GM12878 (cell line): ENCODE data around the gene SLC25A15. TPM values are rescaled to one million over a fixed set of nuclear protein-coding genes. Genes with fewer than 3 reads are reported as not detected.

Experiments used
- ATAC-seq: fragments of 200-7000 bp; cut with Tn5 transposase; 3 replicates; pipeline ENCODE4 v1.9.1; 2020; ENCODE audit warnings: mild to moderate bottlenecking, moderate library complexity
- BruUV-seq: library from RNA; stranded (reverse); fragments of 400-500 nt; replicated peaks from 2 replicates; lab custom pipeline; 2021; lab: Mats Ljungman, UMichigan
- CTCF ChIA-PET: fragments of 300-600 bp; sonication (Branson Sonifier 250); formaldehyde crosslinking; extraction: SDS; loops from one replicate; lab custom pipeline; 2021; ENCODE audit warnings: inconsistent platforms; lab: Yijun Ruan, JAX
- POLR2A ChIA-PET: fragments of 350-600 bp; formaldehyde crosslinking; extraction: SDS; loops from one replicate; lab custom pipeline; 2021; ENCODE audit warnings: inconsistent platforms; lab: Charles Lee
- RAD21 ChIA-PET: fragments of 300-600 bp; sonication (Branson Sonifier 250); formaldehyde crosslinking; loops from one replicate; lab custom pipeline; 2023; ENCODE audit warnings: antibody characterized with exemption; ENCODE audit not compliant: unreplicated experiment; lab: Charles Lee
- SMC1A ChIA-PET: fragments of 300-600 bp; sonication (Branson Sonifier 250); formaldehyde crosslinking; loops from one replicate; lab custom pipeline; 2023; ENCODE audit not compliant: unreplicated experiment, uncharacterized antibody; lab: Charles Lee
- DNase-seq: peaks from one replicate; pipeline ENCODE4 v3.0.0-alpha.2; 2011; ENCODE audit warnings: low read depth, low spot score
- FAIRE-seq: peaks from 3 replicates; lab custom pipeline; 2011; peaks lifted over from hg19 to GRCh38; lab: Jason Lieb, UNC
- H2AFZ ChIP-seq: 2 replicates; pipeline ENCODE4 v1.6.0; 2011; ENCODE audit warnings: low read depth, low read length, control low read depth; ENCODE audit not compliant: control insufficient read depth
- H3K27ac ChIP-seq: 2 replicates; pipeline ENCODE4 v1.5.1; 2011; ENCODE audit warnings: control low read depth; ENCODE audit not compliant: control insufficient read depth, insufficient read depth
- H3K27me3 ChIP-seq, 2 experiments: replicated peaks in 1 of 2; 2 replicates each; pipeline versions ENCODE4 v1.6.0 to v1.6.1; 2011; ENCODE audit warnings: low read length in 1 of 2; ENCODE audit not compliant: control insufficient read depth in 2 of 2, insufficient read depth in 2 of 2
- H3K36me3 ChIP-seq, 2 experiments: 2 replicates each; pipeline ENCODE4 v1.5.1; 2011; ENCODE audit warnings: low read length in 1 of 2; ENCODE audit not compliant: control insufficient read depth in 2 of 2, insufficient read depth in 2 of 2
- H3K4me1 ChIP-seq: 2 replicates; pipeline ENCODE4 v1.6.1; 2011; ENCODE audit warnings: mild to moderate bottlenecking, low read length, moderate library complexity, mixed read lengths; ENCODE audit not compliant: control insufficient read depth, insufficient read depth
- H3K4me2 ChIP-seq: 2 replicates; pipeline ENCODE4 v1.6.0; 2011; ENCODE audit warnings: control low read depth; ENCODE audit not compliant: control insufficient read depth, insufficient read depth
- H3K4me3 ChIP-seq: fragments of 200-600 bp; sonication (generic); 2 replicates; pipeline ENCODE4 v1.5.1; 2016
- H3K79me2 ChIP-seq: 2 replicates; pipeline ENCODE4 v1.6.0; 2011; ENCODE audit warnings: low read length; ENCODE audit not compliant: control insufficient read depth, insufficient read depth
- H3K9ac ChIP-seq: 2 replicates; pipeline ENCODE4 v1.8.0; 2011; ENCODE audit warnings: low read length, control low read depth, mixed read lengths; ENCODE audit not compliant: control insufficient read depth, insufficient read depth
- H3K9me3 ChIP-seq: replicated peaks from 3 replicates; pipeline ENCODE4 v1.5.1; 2011; ENCODE audit warnings: mild to moderate bottlenecking, low read length; ENCODE audit not compliant: control insufficient read depth, insufficient read depth
- H4K20me1 ChIP-seq: 2 replicates; pipeline ENCODE4 v1.6.0; 2011; ENCODE audit not compliant: control insufficient read depth, insufficient read depth
- ATF7 ChIP-seq: fragments of 450-650 bp; IDR thresholded peaks from 2 replicates; pipeline ENCODE4 v1.6.1; 2016; ENCODE audit warnings: low read depth, mild to moderate bottlenecking
- BCL11A ChIP-seq: IDR thresholded peaks from 2 replicates; pipeline ENCODE4 v1.6.1; 2011; ENCODE audit warnings: low read depth, low read length
- BMI1 ChIP-seq: fragments of 450-650 bp; IDR thresholded peaks from 2 replicates; pipeline ENCODE4 v1.6.1; 2016; ENCODE audit warnings: mild to moderate bottlenecking, moderate library complexity, borderline replicate concordance
- CHD2 ChIP-seq: IDR thresholded peaks from 2 replicates; pipeline ENCODE4 v1.6.1; 2011; ENCODE audit warnings: low read depth, low read length, improper control_type of control experiment, borderline replicate concordance
- EGR1 ChIP-seq, 2 experiments: IDR thresholded peaks; 1 replicate in 1 of 2; 2 replicates in 1 of 2; pipeline ENCODE4 v1.6.1; 2011 to 2012; ENCODE audit warnings: low read depth in 2 of 2, low read length in 2 of 2, borderline replicate concordance in 1 of 2, mild to moderate bottlenecking in 1 of 2, moderate library complexity in 1 of 2
- EP300 ChIP-seq, 2 experiments: fragments of 150-350 bp in 1 of 2; IDR thresholded peaks; 2 replicates each; pipeline ENCODE4 v1.6.1; 2011 to 2012; ENCODE audit warnings: low read depth in 2 of 2, low read length in 2 of 2, borderline replicate concordance in 1 of 2, improper control_type of control experiment in 1 of 2, inconsistent platforms in 1 of 2; ENCODE audit not compliant: control insufficient read depth in 1 of 2
- ESRRA ChIP-seq: IDR thresholded peaks from 2 replicates; pipeline ENCODE4 v1.6.1; 2012; ENCODE audit warnings: mild to moderate bottlenecking, low read length, improper control_type of control experiment
- JUND ChIP-seq: IDR thresholded peaks from 2 replicates; pipeline ENCODE4 v1.6.1; 2012; ENCODE audit warnings: low read depth, mild to moderate bottlenecking, low read length, improper control_type of control experiment, moderate library complexity
- MTA2 ChIP-seq: fragments of 450-650 bp; IDR thresholded peaks from 2 replicates; pipeline ENCODE4 v1.6.1; 2016; ENCODE audit warnings: low read depth, mild to moderate bottlenecking, moderate library complexity
- NFIC ChIP-seq: IDR thresholded peaks from 2 replicates; pipeline ENCODE4 v1.6.1; 2012; ENCODE audit warnings: low read depth, mild to moderate bottlenecking, inconsistent platforms, low read length, moderate library complexity
- NR2F1 ChIP-seq: fragments of 450-650 bp; conservative IDR thresholded peaks from 2 replicates; pipeline ENCODE4 v1.6.1; 2017; ENCODE audit warnings: mild to moderate bottlenecking
- PAX5 ChIP-seq: IDR thresholded peaks from 2 replicates; pipeline ENCODE4 v1.6.1; 2011; ENCODE audit warnings: low read depth, low read length, borderline replicate concordance
- POLR2AphosphoS5 ChIP-seq: IDR thresholded peaks from 2 replicates; pipeline ENCODE4 v1.6.1; 2011; ENCODE audit warnings: mild to moderate bottlenecking, low read length, inconsistent platforms
- RAD21 ChIP-seq: IDR thresholded peaks from 2 replicates; pipeline ENCODE4 v1.6.1; 2011; ENCODE audit warnings: mild to moderate bottlenecking, low read depth, low read length, moderate library complexity; ENCODE audit not compliant: insufficient read depth
- RUNX3 ChIP-seq: IDR thresholded peaks from 2 replicates; pipeline ENCODE4 v1.6.1; 2012; ENCODE audit warnings: low read length, inconsistent platforms
- SIN3A ChIP-seq: IDR thresholded peaks from 2 replicates; pipeline ENCODE4 v1.6.1; 2012; ENCODE audit warnings: low read depth, low read length, improper control_type of control experiment
- SREBF2 ChIP-seq: IDR thresholded peaks from 2 replicates; pipeline ENCODE4 v1.6.1; 2012; ENCODE audit warnings: mild to moderate bottlenecking, low read length
- TAF1 ChIP-seq: IDR thresholded peaks from 2 replicates; pipeline ENCODE4 v1.6.1; 2011; ENCODE audit warnings: mild to moderate bottlenecking, low read depth, low read length, borderline replicate concordance
- WGBS: methylation state at CpG from one replicate; pipeline ENCODE4 v1.1.6; 2016; ENCODE audit warnings: low lambda C conversion rate; ENCODE audit not compliant: insufficient replicate concordance, insufficient coverage; ENCODE audit errors: missing lambda C conversion rate; 5-methylcytosine and 5-hydroxymethylcytosine counted together
- in situ Hi-C: fragments of 300-500 bp; cut with MboI; formaldehyde crosslinking; loops from 9 replicates; pipeline ENCODE4 v1.14.3; 2018; ENCODE audit warnings: mixed read lengths
- intact Hi-C: fragments of 100-400 bp; cut with micrococcal nuclease; formaldehyde crosslinking; loops from one replicate; pipeline ENCODE4 v1.14.2; 2022; ENCODE audit not compliant: unreplicated experiment
- polyA plus RNA-seq, 11 experiments: library from polyadenylated mRNA; depleted of rRNA in 4 of 11; unstranded in 6 of 11; stranded (reverse) in 5 of 11; fragments of >200 nt; fragmentation: Nextera tagmentation in 4 of 11; fragmentation: Illumina TruSeq in 1 of 11; extraction: Ambion mirVana in 4 of 11; extraction: Trizol in 1 of 11; gene quantifications; 1 replicate in 1 of 11; 2 replicates in 10 of 11; pipeline versions ENCODE4 v1.2.1 to v1.2.3, GENCODE V29; 2011 to 2016; ENCODE audit warnings: inconsistent platforms in 2 of 11, missing spikeins in 2 of 11, low read depth in 1 of 11
- total RNA-seq, 4 experiments: library from RNA; depleted of rRNA in 3 of 4; stranded (reverse); fragments of >200 nt in 3 of 4; fragmentation: Illumina TruSeq in 1 of 4; extraction: Trizol in 1 of 4; gene quantifications; 2 replicates each; pipeline versions ENCODE4 v1.2.1 to v1.2.3, GENCODE V29; 2013 to 2021
- TF ChIP-seq, protein P1 (sequence below): fragments of 450-650 bp; IDR thresholded peaks from 2 replicates; pipeline ENCODE4 v1.6.1; 2016; ENCODE audit warnings: mild to moderate bottlenecking
- TF ChIP-seq, protein P2 (sequence below): fragments of 450-650 bp; IDR thresholded peaks from 2 replicates; pipeline ENCODE4 v1.6.1; 2017; ENCODE audit warnings: low read depth, mild to moderate bottlenecking, moderate library complexity

The SLC25A15 gene
- total and polyA plus RNA-seq, 10 of the 15 experiments (the other 5 are each of a cell fraction or from before 2014, with no cell fraction given), result 2.7 to 20.6 (median 15.0) TPM

DNA sequence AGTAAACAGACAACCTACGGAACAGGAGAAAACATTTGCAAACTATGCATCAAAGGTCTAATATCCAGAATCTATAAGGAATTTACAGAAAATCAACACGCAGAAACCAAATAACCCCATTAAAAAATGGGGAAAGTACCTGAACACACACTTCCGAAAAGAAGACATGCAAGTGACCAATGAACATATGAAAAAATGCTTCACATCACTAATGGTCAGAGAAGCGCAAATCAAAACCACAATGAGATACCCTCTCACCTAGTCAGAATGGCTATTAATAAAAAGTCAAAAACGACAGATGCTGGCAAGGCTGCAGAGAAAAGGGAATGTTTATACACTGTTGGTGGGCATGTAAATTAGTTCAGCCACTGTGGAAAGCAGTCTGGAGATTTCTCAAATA is 29.5 kb downstream of the SLC25A15 start:
- H3K27me3 ChIP-seq, result no peaks in the 10 kb centered on the region
- no TSS peak for BruUV-seq
- H3K4me2 ChIP-seq, result peak overlapping the region; percentile 22; the same call in 1 of the 2 replicates
- no peak overlapping the region; the same call in 1 of the 2 replicates for H3K27ac ChIP-seq
- ChIA-PET RAD21 (interaction anchor here (0.6 to 1.3 kb wide), 2 partner anchors 30 to 199 kb away, joined by 3 to 5 read pairs; no protein-coding TSS in a partner anchor), CTCF (interaction anchor here (0.6 to 1.4 kb wide), 3 partner anchors 11 to 278 kb away, joined by 3 to 4 read pairs (median 3); no protein-coding TSS in a partner anchor), SMC1A (interaction anchor here (0.6 to 1.1 kb wide), 3 partner anchors 15 to 333 kb away, joined by 3 read pairs; no protein-coding TSS in a partner anchor), POLR2A (no interaction called here)
- in situ Hi-C loops (no loop called here), intact Hi-C loops (loop anchor here (5.0 kb wide), 2 partner anchors 42 to 93 kb away; no protein-coding TSS in a partner anchor)
- 32% methylated on average over 5 of the region's 5 CpGs for WGBS
- H3K9ac ChIP-seq, result no peak overlapping the region
- H3K79me2 ChIP-seq, result no peaks in the 10 kb centered on the region
- no peak overlapping the region for H3K4me3 ChIP-seq
- H3K36me3 ChIP-seq, result no peaks in the 10 kb centered on the region; a peak in 1 of 4 replicates
- FAIRE-seq, result no peak
- no peaks in the 10 kb centered on the region; the same call in 1 of the 3 replicates for H3K9me3 ChIP-seq
- H2AFZ ChIP-seq, result peak overlapping the region; percentile 2
- H3K4me1 ChIP-seq, result peaks cover 17% of the 10 kb centered on the region
- H4K20me1 ChIP-seq, result no peaks in the 10 kb centered on the region
- peak; percentile 85 for ATAC-seq
- peak; percentile 20 for DNase-seq
- TF ChIP-seq POLR2AphosphoS5 (no peak), CHD2 (no peak), ATF7 (peak; percentile 40; the same call in 1 of the 2 replicates), BMI1 (no peak), PAX5 (no peak), RUNX3 (peak; percentile 68), NR2F1 (no peak), JUND (no peak), SREBF2 (no peak), EP300 (IDR thresholded peaks at IDR 0.05; ENCODE audit: borderline replicate concordance in 1 of 2, control insufficient read depth in 1 of 2, low read depth in 2 of 2, low read length in 2 of 2) (0 out of 4 replicates have a peak, but pooled peaks of 1 of the 2 experiments have one; percentile 23), MTA2 (peak; percentile 73), RAD21 (no peak), TAF1 (no peak), ESRRA (no peak), SIN3A (no peak), BCL11A (0 out of 2 replicates have a peak, but pooled peaks have one; percentile 30), EGR1 (IDR thresholded peaks at IDR 0.05; ENCODE audit: borderline replicate concordance in 1 of 2, low read depth in 2 of 2, low read length in 2 of 2) (no peak), NFIC (peak; percentile 27; the same call in 1 of the 2 replicates)
- TF ChIP-seq, protein P1, sequence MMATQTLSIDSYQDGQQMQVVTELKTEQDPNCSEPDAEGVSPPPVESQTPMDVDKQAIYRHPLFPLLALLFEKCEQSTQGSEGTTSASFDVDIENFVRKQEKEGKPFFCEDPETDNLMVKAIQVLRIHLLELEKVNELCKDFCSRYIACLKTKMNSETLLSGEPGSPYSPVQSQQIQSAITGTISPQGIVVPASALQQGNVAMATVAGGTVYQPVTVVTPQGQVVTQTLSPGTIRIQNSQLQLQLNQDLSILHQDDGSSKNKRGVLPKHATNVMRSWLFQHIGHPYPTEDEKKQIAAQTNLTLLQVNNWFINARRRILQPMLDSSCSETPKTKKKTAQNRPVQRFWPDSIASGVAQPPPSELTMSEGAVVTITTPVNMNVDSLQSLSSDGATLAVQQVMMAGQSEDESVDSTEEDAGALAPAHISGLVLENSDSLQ, result peak; percentile 62
- TF ChIP-seq, protein P2, sequence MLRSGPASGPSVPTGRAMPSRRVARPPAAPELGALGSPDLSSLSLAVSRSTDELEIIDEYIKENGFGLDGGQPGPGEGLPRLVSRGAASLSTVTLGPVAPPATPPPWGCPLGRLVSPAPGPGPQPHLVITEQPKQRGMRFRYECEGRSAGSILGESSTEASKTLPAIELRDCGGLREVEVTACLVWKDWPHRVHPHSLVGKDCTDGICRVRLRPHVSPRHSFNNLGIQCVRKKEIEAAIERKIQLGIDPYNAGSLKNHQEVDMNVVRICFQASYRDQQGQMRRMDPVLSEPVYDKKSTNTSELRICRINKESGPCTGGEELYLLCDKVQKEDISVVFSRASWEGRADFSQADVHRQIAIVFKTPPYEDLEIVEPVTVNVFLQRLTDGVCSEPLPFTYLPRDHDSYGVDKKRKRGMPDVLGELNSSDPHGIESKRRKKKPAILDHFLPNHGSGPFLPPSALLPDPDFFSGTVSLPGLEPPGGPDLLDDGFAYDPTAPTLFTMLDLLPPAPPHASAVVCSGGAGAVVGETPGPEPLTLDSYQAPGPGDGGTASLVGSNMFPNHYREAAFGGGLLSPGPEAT, result no peak
